WI38 (cell line): ENCODE measurements around the gene GOLGA6L10.

Experiments
- H3K4me3 ChIP-seq: 2 replicates; pipeline ENCODE4 v1.5.1; 2011; ENCODE audit warnings: low read depth, mild to moderate bottlenecking, control low read depth, low read length
- TF ChIP-seq, protein P1 (sequence below): IDR thresholded peaks from 2 replicates; pipeline ENCODE4 v1.5.1; 2012; ENCODE audit warnings: low read depth, mild to moderate bottlenecking, control low read depth, low read length

Gene GOLGA6L10

DNA sequence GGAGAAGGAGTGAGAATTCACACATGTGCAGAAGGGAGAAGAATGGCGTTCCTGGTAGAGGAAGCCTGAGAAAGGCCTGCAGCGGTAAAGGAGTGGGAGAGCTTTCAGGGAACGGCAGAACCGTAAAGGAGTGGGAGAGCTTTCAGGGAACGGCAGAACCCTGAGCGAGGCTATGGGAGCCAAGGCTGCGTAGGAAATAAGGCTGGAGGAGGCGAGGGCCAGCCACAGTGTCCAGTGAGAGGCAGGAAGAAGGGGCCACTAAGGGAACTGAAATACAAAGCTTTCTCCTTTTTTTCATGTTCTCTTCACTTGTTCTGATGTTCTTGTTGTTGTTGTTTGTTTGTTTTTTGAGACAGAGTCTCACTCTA is 41.6 kb downstream of the GOLGA6L10 start:
- H3K4me3 ChIP-seq: no peak overlapping the region
- TF ChIP-seq, protein P1, sequence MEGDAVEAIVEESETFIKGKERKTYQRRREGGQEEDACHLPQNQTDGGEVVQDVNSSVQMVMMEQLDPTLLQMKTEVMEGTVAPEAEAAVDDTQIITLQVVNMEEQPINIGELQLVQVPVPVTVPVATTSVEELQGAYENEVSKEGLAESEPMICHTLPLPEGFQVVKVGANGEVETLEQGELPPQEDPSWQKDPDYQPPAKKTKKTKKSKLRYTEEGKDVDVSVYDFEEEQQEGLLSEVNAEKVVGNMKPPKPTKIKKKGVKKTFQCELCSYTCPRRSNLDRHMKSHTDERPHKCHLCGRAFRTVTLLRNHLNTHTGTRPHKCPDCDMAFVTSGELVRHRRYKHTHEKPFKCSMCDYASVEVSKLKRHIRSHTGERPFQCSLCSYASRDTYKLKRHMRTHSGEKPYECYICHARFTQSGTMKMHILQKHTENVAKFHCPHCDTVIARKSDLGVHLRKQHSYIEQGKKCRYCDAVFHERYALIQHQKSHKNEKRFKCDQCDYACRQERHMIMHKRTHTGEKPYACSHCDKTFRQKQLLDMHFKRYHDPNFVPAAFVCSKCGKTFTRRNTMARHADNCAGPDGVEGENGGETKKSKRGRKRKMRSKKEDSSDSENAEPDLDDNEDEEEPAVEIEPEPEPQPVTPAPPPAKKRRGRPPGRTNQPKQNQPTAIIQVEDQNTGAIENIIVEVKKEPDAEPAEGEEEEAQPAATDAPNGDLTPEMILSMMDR: no peak

GRCh38 chr15:82306791-82307713 is 42.2 kb downstream of the GOLGA6L10 start:
- TF ChIP-seq, protein P1: no peak
- no peak overlapping the region for H3K4me3 ChIP-seq

DNA sequence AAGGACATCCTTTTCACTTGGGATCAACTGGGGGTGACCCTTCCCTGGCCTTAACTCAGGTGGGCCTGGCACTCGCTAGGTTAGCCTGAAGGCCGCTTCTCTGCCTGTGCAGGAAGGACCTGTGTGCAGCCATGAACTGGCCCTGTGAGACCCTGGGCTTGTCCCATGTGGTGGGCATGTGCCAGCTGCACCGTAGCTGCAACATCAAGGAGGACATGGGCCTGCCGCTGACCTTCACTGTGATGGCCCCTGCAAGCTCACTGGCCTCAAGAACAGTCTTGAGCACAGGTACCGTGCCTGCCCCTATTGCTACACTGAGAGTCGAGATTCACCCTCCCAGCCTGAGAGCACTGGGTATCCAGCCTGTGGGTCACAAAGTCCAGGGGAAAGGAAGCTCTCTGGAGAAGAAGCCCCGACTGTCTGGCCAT is 43.6 kb downstream of the GOLGA6L10 start:
- TF ChIP-seq, protein P1: no peak
- no peak overlapping the region for H3K4me3 ChIP-seq

DNA sequence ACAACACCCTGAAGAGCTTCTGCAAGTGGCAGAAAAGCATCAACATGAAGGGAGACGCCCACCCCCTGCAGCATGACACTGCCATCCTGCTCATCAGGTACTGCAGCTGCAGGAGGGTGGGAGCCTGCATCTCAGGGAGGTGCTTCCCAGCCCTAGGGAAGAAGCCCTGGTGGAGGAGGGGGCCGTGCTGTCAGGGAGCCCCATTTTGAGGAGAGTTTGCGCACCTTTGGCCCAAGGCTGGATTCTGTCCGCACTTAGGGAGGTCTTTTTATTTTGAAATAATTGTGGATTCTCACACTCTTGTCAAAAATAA is 44.5 kb downstream of the GOLGA6L10 start:
- no peak overlapping the region for H3K4me3 ChIP-seq
- TF ChIP-seq, protein P1: no peak

GRCh38 chr15:82303956-82304777 is 45.1 kb downstream of the GOLGA6L10 start:
- TF ChIP-seq, protein P1: no peak
- no peak overlapping the region for H3K4me3 ChIP-seq

DNA sequence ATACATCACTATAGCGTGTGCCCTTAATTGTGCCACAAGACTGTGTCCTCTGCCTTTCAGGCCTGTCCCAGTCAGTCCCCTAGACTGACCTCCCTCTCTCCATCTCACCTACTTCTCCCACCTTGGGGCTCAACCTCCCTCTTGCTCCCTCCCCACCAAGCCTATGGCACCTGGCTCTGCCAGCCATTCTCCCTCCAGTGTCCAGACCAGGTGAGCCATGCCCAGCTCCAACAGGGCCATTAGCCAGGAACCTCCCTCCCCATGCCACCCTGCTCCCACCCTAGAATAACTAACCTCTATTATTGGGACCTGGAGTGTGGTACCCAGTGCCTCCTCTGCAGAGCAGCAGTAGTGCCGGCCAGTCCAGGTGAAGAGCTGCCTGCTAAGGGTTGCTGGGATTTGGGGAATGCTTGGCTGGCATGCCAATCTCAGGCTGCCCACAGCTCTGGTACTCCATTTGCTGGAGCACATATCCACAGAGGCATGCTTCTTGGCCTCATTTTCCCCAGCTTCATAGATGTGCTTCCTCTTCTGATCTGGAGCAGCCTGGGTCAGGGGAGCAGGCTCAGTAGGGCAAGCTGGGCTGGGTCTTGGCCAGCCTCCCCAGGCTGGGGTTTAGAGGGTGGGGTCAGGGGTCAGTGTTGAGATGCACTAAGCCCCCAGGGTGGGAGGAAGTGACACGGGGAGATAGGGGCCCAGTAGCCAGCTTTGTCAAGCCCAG is 47.8 kb downstream of the GOLGA6L10 start:
- TF ChIP-seq, protein P1: no peak
- no peak overlapping the region for H3K4me3 ChIP-seq
